Sigmoid colon (tissue), 7 donors: ENCODE results near the gene PHLDB2. TPM values are rescaled to one million over a fixed set of nuclear protein-coding genes. Genes with fewer than 3 reads are reported as not detected.
A peak's percentile ranks its signal among the peaks of the same experiment; 100 is the strongest.

Source experiments
- DNase-seq: peaks from one replicate; pipeline ENCODE4 v3.0.0-alpha.2; 2019
- H3K27ac ChIP-seq, 4 donors: fragments of 200-600 bp; sonication (generic); one replicate each; pipeline ENCODE4 v1.5.1; 2016 to 2019; ENCODE audit warnings: mild to moderate bottlenecking in 1 of 4
- H3K27me3 ChIP-seq, 3 donors: fragments of 200-600 bp; sonication (generic); one replicate each; pipeline ENCODE4 v1.5.1; 2019; ENCODE audit warnings: mild to moderate bottlenecking in 1 of 3
- H3K36me3 ChIP-seq, 4 donors: fragments of 200-600 bp; sonication (generic); one replicate each; pipeline ENCODE4 v1.5.1; 2016 to 2019
- H3K4me1 ChIP-seq, 4 donors: fragments of 200-600 bp; sonication (generic); one replicate each; pipeline ENCODE4 v1.5.1; 2017 to 2019
- H3K4me3 ChIP-seq, 4 donors: fragments of 200-600 bp; sonication (generic); one replicate each; pipeline ENCODE4 v1.5.1; 2017 to 2019; ENCODE audit warnings: mild to moderate bottlenecking in 2 of 4, moderate library complexity in 1 of 4
- H3K9me3 ChIP-seq, 4 donors: fragments of 200-600 bp in 3 of 4; sonication (generic) in 3 of 4; one replicate each; pipeline versions ENCODE4 v1.5.1 to v1.6.1; 2013 to 2019
- EP300 ChIP-seq, 4 donors: sonication (generic); formaldehyde crosslinking; IDR thresholded peaks; one replicate each; pipeline ENCODE4 v1.6.1; 2017; ENCODE audit warnings: antibody characterized with exemption in 4 of 4
- POLR2A ChIP-seq, 2 donors: fragments of 450-650 bp; IDR thresholded peaks; one replicate each; pipeline ENCODE4 v1.6.1; 2016; ENCODE audit warnings: antibody characterized with exemption in 2 of 2, mild to moderate bottlenecking in 2 of 2, moderate library complexity in 2 of 2
- POLR2AphosphoS5 ChIP-seq, 4 donors: sonication (generic); formaldehyde crosslinking; IDR thresholded peaks; one replicate each; pipeline ENCODE4 v1.6.1; 2017; ENCODE audit warnings: antibody characterized with exemption in 4 of 4
- WGBS, 2 donors: extraction: QIAGEN DNeasy Blood & Tissue Kit; methylation state at CpG; one replicate each; pipeline ENCODE4 v1.1.7; 2013; 5-methylcytosine and 5-hydroxymethylcytosine counted together
- intact Hi-C: fragments of 100-400 bp; cut with DNase I; formaldehyde crosslinking; loops from one replicate; pipeline ENCODE4 v1.15.1; 2023
- polyA plus RNA-seq, 3 donors: library from polyadenylated mRNA; stranded (reverse); fragments of 200-250 nt; gene quantifications; one replicate each; pipeline ENCODE4 v1.2.3, GENCODE V29; 2013
- total RNA-seq, 4 donors: library from RNA; depleted of rRNA; stranded (reverse); fragments of >200 nt; gene quantifications; one replicate each; pipeline ENCODE4 v1.1.0, GENCODE V29; 2016
- TF ChIP-seq, protein P1 (sequence below), 4 experiments: fragments of 450-650 bp in 3 of 4; fragments of 200-600 bp in 1 of 4; IDR thresholded peaks; one replicate each; pipeline ENCODE4 v1.5.1; 2016 to 2019; ENCODE audit warnings: antibody characterized with exemption in 4 of 4, mild to moderate bottlenecking in 3 of 4, moderate library complexity in 2 of 4
- donor health status: healthy with polysubstance abuse.
- donor health status: Bipolar disorder and iron deficiency.
- donor health status: healthy.

The PHLDB2 gene
- total and polyA plus RNA-seq, 7 donors: 4.4 to 471 (median 120) TPM

DNA sequence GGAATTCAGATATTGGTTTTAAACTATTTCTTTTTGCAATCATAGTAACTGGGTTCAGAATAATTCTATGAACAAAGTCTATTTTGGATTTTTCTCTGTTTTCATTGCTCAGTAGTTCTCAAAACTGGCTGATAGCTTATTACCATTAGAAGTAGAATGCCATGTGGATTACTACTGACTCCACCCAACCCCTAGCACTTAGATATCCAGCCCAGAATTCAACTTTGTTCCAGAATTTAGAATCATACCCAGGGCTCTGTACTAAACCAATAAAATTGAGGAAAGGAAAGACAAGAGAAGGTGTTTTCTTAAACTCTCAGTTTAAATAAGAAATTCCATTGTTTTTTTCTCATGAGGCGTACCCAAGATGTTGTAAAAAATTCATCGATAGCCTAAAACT lies 80.8 kb downstream of the PHLDB2 start:
- Histone ChIP-seq H3K4me1 (peaks cover 0 to 27% (median 20%) of the 10 kb centered on the region in 4 donors), H3K36me3 (peaks cover 14 to 70% (median 30%) of the 10 kb centered on the region in 4 donors), H3K27ac (no peak overlapping the region), H3K27me3 (no peaks in the 10 kb centered on the region), H3K9me3 (no peaks in the 10 kb centered on the region), H3K4me3 (no peak overlapping the region)
- DNase-seq: no peak
- TF ChIP-seq, protein P1, sequence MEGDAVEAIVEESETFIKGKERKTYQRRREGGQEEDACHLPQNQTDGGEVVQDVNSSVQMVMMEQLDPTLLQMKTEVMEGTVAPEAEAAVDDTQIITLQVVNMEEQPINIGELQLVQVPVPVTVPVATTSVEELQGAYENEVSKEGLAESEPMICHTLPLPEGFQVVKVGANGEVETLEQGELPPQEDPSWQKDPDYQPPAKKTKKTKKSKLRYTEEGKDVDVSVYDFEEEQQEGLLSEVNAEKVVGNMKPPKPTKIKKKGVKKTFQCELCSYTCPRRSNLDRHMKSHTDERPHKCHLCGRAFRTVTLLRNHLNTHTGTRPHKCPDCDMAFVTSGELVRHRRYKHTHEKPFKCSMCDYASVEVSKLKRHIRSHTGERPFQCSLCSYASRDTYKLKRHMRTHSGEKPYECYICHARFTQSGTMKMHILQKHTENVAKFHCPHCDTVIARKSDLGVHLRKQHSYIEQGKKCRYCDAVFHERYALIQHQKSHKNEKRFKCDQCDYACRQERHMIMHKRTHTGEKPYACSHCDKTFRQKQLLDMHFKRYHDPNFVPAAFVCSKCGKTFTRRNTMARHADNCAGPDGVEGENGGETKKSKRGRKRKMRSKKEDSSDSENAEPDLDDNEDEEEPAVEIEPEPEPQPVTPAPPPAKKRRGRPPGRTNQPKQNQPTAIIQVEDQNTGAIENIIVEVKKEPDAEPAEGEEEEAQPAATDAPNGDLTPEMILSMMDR (IDR thresholded peaks at IDR 0.05): no peak
- no peak for TF ChIP-seq EP300 (IDR thresholded peaks at IDR 0.05)
- no peak for TF ChIP-seq POLR2A (IDR thresholded peaks at IDR 0.05)
- TF ChIP-seq POLR2AphosphoS5 (IDR thresholded peaks at IDR 0.05): no peak
- 89 to 95% methylated on average over 2 of the region's 2 CpGs for WGBS, 2 donors
- intact Hi-C loops: no loop called here

DNA sequence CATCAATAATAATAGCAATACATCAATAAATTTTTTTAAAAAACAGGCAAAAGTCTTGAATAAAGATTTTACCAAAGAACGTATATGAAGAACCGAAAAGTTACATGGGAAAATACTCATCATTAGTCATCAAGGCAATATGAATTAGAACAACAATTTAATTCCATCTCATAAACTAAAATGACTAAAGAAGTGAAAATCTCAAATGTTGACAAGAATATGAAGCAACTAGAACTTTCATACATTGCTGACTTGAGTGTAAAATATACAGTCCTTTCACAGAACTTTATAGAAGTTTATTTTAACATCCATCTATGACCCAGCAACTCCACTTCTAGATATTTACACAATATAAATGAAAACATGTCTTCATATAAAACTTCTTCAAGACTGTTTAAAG lies 84.5 kb downstream of the PHLDB2 start:
- 87 to 92% methylated on average over 2 of the region's 2 CpGs for WGBS, 2 donors
- no peak overlapping the region for H3K4me3 ChIP-seq
- intact Hi-C loops: no loop called here
- H3K36me3 ChIP-seq: peaks cover 14 to 86% (median 29%) of the 10 kb centered on the region in 4 donors
- H3K27ac ChIP-seq: no peak overlapping the region
- DNase-seq: no peak
- H3K4me1 ChIP-seq: peaks cover 0 to 18% (median 4%) of the 10 kb centered on the region in 4 donors
- no peaks in the 10 kb centered on the region for H3K9me3 ChIP-seq
- TF ChIP-seq EP300 (IDR thresholded peaks at IDR 0.05): no peak
- no peak for TF ChIP-seq POLR2A (IDR thresholded peaks at IDR 0.05)
- no peak for TF ChIP-seq POLR2AphosphoS5 (IDR thresholded peaks at IDR 0.05)
- TF ChIP-seq, protein P1 (IDR thresholded peaks at IDR 0.05): no peak
- H3K27me3 ChIP-seq: no peaks in the 10 kb centered on the region

DNA sequence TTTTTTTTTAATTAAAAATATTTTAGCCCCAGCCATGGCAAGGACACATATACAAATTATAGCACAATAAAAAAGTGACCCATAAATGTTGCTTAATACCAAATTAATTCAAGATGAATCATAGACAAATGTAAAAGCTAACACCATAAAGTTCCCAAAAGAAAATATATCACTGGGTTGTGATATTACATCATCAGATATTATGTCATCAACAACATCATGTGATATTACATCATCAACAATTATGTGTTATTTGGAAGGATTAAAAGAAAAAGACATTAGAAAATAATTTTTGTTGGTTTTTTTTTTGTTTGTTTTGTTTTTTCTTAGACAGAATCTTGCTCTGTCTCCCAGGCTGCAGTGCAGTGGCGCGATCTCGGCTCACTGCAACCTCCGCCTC lies 85.3 kb downstream of the PHLDB2 start:
- intact Hi-C loops: no loop called here
- DNase-seq: no peak
- Histone ChIP-seq H3K9me3 (no peaks in the 10 kb centered on the region), H3K36me3 (peaks cover 14 to 84% (median 23%) of the 10 kb centered on the region in 4 donors), H3K4me1 (peaks cover 0 to 18% (median 4%) of the 10 kb centered on the region in 4 donors), H3K27me3 (no peaks in the 10 kb centered on the region), H3K27ac (no peak overlapping the region), H3K4me3 (no peak overlapping the region)
- peak in 1 of 4 donors; percentile 26 for TF ChIP-seq POLR2AphosphoS5 (IDR thresholded peaks at IDR 0.05)
- TF ChIP-seq, protein P1 (IDR thresholded peaks at IDR 0.05): no peak
- WGBS, 2 donors: 92 to 98% methylated on average over 4 of the region's 4 CpGs

DNA sequence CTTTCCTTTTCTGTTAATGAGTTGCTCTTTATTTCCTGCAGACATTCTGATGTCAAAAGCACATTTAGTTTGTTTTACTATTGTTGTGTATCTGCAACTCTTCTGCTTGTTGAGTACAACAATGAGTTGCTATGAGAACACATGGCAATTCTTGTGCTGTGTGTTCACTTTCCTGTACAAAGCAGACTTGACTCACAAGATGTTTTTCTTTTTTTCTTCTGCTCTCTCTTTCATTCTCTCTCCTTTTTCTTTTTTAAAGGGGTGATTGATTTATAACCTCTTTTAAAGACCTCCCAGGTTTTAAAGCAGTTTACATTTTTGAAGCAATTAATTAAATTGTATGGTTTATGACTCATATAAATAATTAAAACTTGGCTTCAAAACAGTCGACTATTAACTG lies 88.2 kb downstream of the PHLDB2 start:
- Histone ChIP-seq H3K36me3 (peaks cover 1 to 77% (median 7%) of the 10 kb centered on the region in 4 donors), H3K4me1 (peaks cover 0 to 18% (median 4%) of the 10 kb centered on the region in 4 donors), H3K4me3 (no peak overlapping the region), H3K9me3 (no peaks in the 10 kb centered on the region), H3K27ac (peak overlapping the region in 1 of 4 donors; percentile 4), H3K27me3 (no peaks in the 10 kb centered on the region)
- DNase-seq: no peak
- intact Hi-C loops: no loop called here
- 54 to 62% methylated on average over 1 of the region's 1 CpG for WGBS, 2 donors
- no peak for TF ChIP-seq POLR2AphosphoS5 (IDR thresholded peaks at IDR 0.05)
- TF ChIP-seq, protein P1 (IDR thresholded peaks at IDR 0.05): no peak
- TF ChIP-seq POLR2A (IDR thresholded peaks at IDR 0.05): no peak
- TF ChIP-seq EP300 (IDR thresholded peaks at IDR 0.05): no peak

DNA sequence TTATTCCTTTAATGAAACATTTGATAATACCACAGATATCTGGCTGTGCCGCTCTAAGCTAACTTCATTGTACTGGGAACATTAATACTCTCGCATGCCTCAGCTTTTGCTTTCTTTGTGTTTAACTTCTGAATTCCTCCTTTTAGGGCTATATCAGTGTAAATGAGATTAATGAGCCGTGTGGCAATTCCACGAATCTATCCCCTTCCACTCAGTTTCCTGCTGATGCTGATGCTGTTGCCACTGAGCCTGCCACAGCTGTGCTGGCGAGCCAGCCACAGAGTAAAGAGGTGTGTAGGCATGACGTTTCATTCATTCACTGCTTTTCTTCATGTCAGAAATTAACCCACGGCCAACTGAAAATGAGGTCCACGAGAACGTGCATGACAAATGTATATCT lies 89.7 kb downstream of the PHLDB2 start:
- intact Hi-C loops: no loop called here
- no peak for TF ChIP-seq POLR2A (IDR thresholded peaks at IDR 0.05)
- Histone ChIP-seq H3K4me1 (peaks cover 0 to 22% (median 7%) of the 10 kb centered on the region in 4 donors), H3K27me3 (no peaks in the 10 kb centered on the region), H3K9me3 (no peaks in the 10 kb centered on the region), H3K27ac (no peak overlapping the region), H3K36me3 (peaks cover 6 to 77% (median 16%) of the 10 kb centered on the region in 4 donors), H3K4me3 (no peak overlapping the region)
- 91 to 93% methylated on average over 9 of the region's 9 CpGs for WGBS, 2 donors
- DNase-seq: no peak
